Adrenal gland (tissue), 12 donors: ENCODE results near the gene NUDT21. TPM values are rescaled to one million over a fixed set of nuclear protein-coding genes. Genes with fewer than 3 reads are reported as not detected.

Experiments used
- DNase-seq, 7 donors: peaks; one replicate each; pipeline ENCODE4 v3.0.0-alpha.2; 2019 to 2020
- H3K27ac ChIP-seq, 5 donors: fragments of 200-600 bp; sonication (generic) in 4 of 5; 1 replicate in 3 of 5; 2 replicates in 2 of 5; pipeline versions ENCODE4 v1.5.1 to v1.8.0; 2016 to 2020; ENCODE audit warnings: mild to moderate bottlenecking in 1 of 5
- H3K27me3 ChIP-seq: fragments of 200-600 bp; 2 replicates; pipeline ENCODE4 v1.8.0; 2021
- H3K36me3 ChIP-seq, 2 donors: fragments of 200-600 bp; replicated peaks in 1 of 2; 1 replicate in 1 of 2; 2 replicates in 1 of 2; pipeline versions ENCODE4 v1.5.1 to v1.8.0; 2018 to 2022
- H3K4me1 ChIP-seq, 2 donors: fragments of 200-600 bp; replicated peaks in 1 of 2; 1 replicate in 1 of 2; 2 replicates in 1 of 2; pipeline versions ENCODE4 v1.5.1 to v1.8.0; 2018 to 2021
- H3K4me3 ChIP-seq, 4 donors: fragments of 200-600 bp; sonication (generic) in 3 of 4; one replicate each; pipeline ENCODE4 v1.5.1; 2016 to 2018
- H3K9me3 ChIP-seq, 3 donors: fragments of 200-600 bp; sonication (generic) in 1 of 3; replicated peaks in 1 of 3; 1 replicate in 2 of 3; 2 replicates in 1 of 3; pipeline versions ENCODE4 v1.5.1 to v1.8.0; 2016 to 2021
- CTCF ChIP-seq, 6 experiments: fragments of 450-650 bp in 4 of 6; fragments of 200-600 bp in 2 of 6; sonication (generic) in 1 of 6; IDR thresholded peaks; 1 replicate in 5 of 6; 2 replicates in 1 of 6; pipeline versions ENCODE4 v1.5.1 to v1.8.0; 2016 to 2021; ENCODE audit warnings: antibody characterized with exemption in 6 of 6, mild to moderate bottlenecking in 2 of 6, moderate library complexity in 1 of 6
- POLR2A ChIP-seq, 2 donors: fragments of 450-650 bp; IDR thresholded peaks; one replicate each; pipeline ENCODE4 v1.6.1; 2017; ENCODE audit warnings: antibody characterized with exemption in 2 of 2, mild to moderate bottlenecking in 2 of 2, moderate library complexity in 1 of 2
- WGBS, 4 donors: extraction: QIAGEN DNeasy Blood & Tissue Kit in 2 of 4; methylation state at CpG; one replicate each; pipeline versions ENCODE4 v1.1.5 to v1.1.7; 2013 to 2017; 5-methylcytosine and 5-hydroxymethylcytosine counted together
- intact Hi-C, 2 donors: fragments of 100-400 bp; cut with DNase I; formaldehyde crosslinking; loops; one replicate each; pipeline versions ENCODE4 v1.14.1 to v1.15.0; 2022 to 2023
- polyA plus RNA-seq, 3 donors: library from polyadenylated mRNA; stranded (reverse); fragments of 200-250 nt in 2 of 3; fragments of 350-450 nt in 1 of 3; fragmentation: Illumina TruSeq in 1 of 3; extraction: RNeasy Lipid Tissue Mini Kit (QIAGEN cat#74804) in 1 of 3; gene quantifications; one replicate each; pipeline ENCODE4 v1.2.3, GENCODE V29; 2013 to 2014
- total RNA-seq, 9 donors: library from RNA; depleted of rRNA in 4 of 9; stranded (reverse); fragments of >200 nt in 4 of 9; fragments of 120-200 nt in 1 of 9; fragmentation: NEBNext Ultra II Directional in 1 of 9; extraction: Animal tissue kit (Norgen Biotek cat#: 25700) in 1 of 9; gene quantifications; one replicate each; pipeline versions ENCODE4 v1.1.0 to v1.2.4, GENCODE V29; 2013 to 2023
- donor health status: healthy with polysubstance abuse.
- donor health status: Bipolar disorder and iron deficiency.
- donor health status: DM: yes; HTN: yes; CAD: no.
- donor health status: DM: no; HTN: no; CAD: no.
- donor health status: DM: no; HTN: no; CAD: no.
- donor health status: DM: yes; HTN: yes; CAD: no.

Gene NUDT21
- total and polyA plus RNA-seq, 12 donors: 20.1 to 113 (median 77.1) TPM

- peaks cover 0 to 45% of the 10 kb centered on the region in 2 donors for H3K36me3 ChIP-seq
Observed at GRCh38 chr16:56438038-56438437, 13.1 kb downstream of the NUDT21 start.

GRCh38 chr16:56436258-56436657 is 14.9 kb downstream of the NUDT21 start:
- H3K9me3 ChIP-seq: no peaks in the 10 kb centered on the region
- DNase-seq: no peak
- no peaks in the 10 kb centered on the region for H3K4me1 ChIP-seq
- no peak overlapping the region for H3K27ac ChIP-seq
- no peak overlapping the region for H3K4me3 ChIP-seq
- TF ChIP-seq CTCF (IDR thresholded peaks at IDR 0.05) (no peak), POLR2A (IDR thresholded peaks at IDR 0.05) (no peak)
- intact Hi-C loops: no loop called here
- peaks cover 0 to 42% of the 10 kb centered on the region in 2 donors for H3K36me3 ChIP-seq
- H3K27me3 ChIP-seq: no peaks in the 10 kb centered on the region

More at GRCh38 chr16:56438038-56438437, 13.1 kb downstream of the NUDT21 start:
- no peak for DNase-seq
- Histone ChIP-seq H3K4me3 (no peak overlapping the region), H3K4me1 (no peaks in the 10 kb centered on the region), H3K27me3 (no peaks in the 10 kb centered on the region), H3K27ac (no peak overlapping the region), H3K9me3 (no peaks in the 10 kb centered on the region)
- WGBS, 4 donors: 91 to 100% (median 100%) methylated on average over 1 of the region's 1 CpG
- no peak for TF ChIP-seq POLR2A (IDR thresholded peaks at IDR 0.05)
- no peak for TF ChIP-seq CTCF (IDR thresholded peaks at IDR 0.05)
- intact Hi-C loops: no loop called here

- intact Hi-C loops: no loop called here
- TF ChIP-seq CTCF (IDR thresholded peaks at IDR 0.05) (no peak), POLR2A (IDR thresholded peaks at IDR 0.05) (no peak)
- no peaks in the 10 kb centered on the region for H3K9me3 ChIP-seq
- peaks cover 0 to 2% of the 10 kb centered on the region in 2 donors for H3K36me3 ChIP-seq
- no peak for DNase-seq
- no peak overlapping the region for H3K27ac ChIP-seq
- no peak overlapping the region for H3K4me3 ChIP-seq
- H3K27me3 ChIP-seq: no peaks in the 10 kb centered on the region
- H3K4me1 ChIP-seq: peaks cover 10 to 11% of the 10 kb centered on the region in 2 donors
- 61 to 89% (median 82%) methylated on average over 1 of the region's 1 CpG for WGBS, 4 donors
Observed at GRCh38 chr16:56428091-56428490, 23.0 kb downstream of the NUDT21 start.

GRCh38 chr16:56426585-56426984 is 24.5 kb downstream of the NUDT21 start:
- WGBS, 4 donors: 91 to 92% (median 91%) methylated on average over 4 of the region's 4 CpGs
- Histone ChIP-seq H3K4me1 (peaks cover 23 to 26% of the 10 kb centered on the region in 2 donors), H3K27ac (peak overlapping the region in 2 of 5 donors; percentile 85 to 97), H3K9me3 (no peaks in the 10 kb centered on the region), H3K4me3 (no peak overlapping the region), H3K36me3 (no peaks in the 10 kb centered on the region), H3K27me3 (no peaks in the 10 kb centered on the region)
- no peak for DNase-seq
- intact Hi-C loops: no loop called here
- TF ChIP-seq CTCF (IDR thresholded peaks at IDR 0.05) (no peak), POLR2A (IDR thresholded peaks at IDR 0.05) (no peak)
